ENCODE data around the gene COL12A1.

Gene COL12A1

DNA sequence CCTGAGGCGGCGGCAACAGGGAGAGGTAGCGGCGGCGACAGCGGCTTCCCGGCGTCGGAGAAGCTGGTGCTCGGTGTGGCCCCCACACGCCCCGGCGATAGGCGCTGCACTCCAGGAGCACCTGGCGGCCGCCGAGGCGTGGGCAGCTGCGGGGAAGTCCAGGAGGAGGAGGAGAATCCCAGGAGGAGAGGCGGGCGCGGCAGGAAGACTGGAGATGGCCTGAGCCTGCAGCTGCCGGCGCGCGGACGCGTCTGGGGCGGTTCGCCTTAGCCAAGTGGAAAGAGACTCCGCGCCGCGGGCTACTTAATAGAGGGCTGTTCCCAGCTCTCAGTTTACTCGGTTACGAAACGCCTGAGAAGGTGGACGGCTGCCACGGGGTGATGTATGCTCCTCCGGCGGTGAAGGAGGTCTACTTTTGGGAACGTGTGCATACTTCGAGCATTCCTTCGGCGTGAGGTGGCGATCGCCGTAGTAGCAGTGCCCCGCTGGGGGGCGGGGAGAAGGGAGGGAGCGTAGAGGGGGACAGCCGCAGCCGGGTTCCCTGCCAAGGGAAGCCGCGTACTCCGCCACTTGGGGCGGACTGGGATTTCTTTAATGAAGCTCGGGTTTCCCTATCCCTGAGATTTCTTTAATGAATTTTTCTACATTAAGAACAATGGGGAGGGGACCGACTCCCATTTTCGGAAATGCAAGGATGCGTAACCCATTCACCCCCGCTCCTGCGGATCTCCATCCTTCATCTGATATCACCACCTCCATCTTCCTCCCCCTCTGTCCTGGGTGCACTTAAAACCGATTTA lies at the start of gene COL12A1:
Gene COL12A1, minus strand, starts transcription at position 278 of the 800 bp plus-strand sequence. CDS start 3,261 bp downstream, outside the sequence.
- DNase-seq (ENCODE audit: low spot score): no peak

DNA sequence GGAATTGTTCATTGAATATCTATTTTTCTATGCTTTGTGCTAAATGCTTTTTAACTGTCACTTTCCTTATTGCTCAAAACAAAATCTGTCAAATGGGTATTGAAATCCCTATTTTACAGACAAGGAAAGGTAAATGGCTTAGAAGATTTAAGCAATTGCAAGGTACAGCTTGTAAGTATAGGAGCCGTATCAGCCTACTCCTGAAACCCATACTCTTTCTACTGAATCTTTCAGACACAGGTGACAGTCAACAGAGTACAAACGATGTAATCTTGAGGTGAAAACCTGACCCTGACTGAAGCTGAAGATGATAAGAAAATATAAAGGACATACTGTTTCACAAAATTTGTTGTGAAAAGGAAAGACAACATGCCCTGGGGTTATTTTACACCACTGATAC lies 44.7 kb upstream of the COL12A1 start:
- DNase-seq (ENCODE audit: low spot score): no peak

DNA sequence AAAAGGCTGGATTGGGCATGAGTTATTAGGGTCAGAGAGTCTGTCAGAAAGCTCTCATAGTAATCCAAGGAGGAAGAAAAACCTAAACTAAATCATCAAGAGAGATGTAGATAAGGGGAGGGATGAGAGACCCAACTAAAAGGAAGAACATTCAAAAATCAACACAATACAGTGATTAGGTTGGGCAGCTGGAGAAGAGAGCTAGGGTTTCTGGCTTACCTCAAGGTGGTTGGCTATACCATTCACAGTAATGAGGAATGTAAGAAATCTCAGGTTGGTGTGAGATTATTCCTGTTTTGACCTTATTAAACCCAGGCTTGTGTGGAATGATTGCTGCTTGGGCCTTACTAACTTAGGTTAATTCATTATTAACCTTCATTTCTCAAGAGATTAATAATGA lies 44.0 kb upstream of the COL12A1 start:
- DNase-seq (ENCODE audit: low spot score): no peak

DNA sequence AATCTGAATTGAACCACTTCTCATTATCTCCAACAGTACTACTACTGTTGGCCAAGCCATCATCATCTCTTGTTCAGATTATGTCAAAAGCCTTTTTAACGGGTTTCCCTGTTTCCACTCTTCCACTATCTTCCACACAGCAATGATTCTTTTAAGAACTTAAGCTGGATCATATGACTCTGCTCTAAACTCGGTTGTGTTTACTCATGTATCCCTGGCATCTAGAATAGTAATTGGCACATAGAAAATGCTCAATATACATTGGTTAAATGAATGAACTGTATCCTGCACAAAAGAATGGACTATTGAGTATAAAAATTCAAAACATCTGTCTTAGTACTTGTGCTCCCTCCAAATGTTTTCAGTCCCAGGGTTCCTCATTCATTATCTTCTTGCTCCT lies 40.5 kb upstream of the COL12A1 start:
- no peak for DNase-seq (ENCODE audit: low spot score)

DNA sequence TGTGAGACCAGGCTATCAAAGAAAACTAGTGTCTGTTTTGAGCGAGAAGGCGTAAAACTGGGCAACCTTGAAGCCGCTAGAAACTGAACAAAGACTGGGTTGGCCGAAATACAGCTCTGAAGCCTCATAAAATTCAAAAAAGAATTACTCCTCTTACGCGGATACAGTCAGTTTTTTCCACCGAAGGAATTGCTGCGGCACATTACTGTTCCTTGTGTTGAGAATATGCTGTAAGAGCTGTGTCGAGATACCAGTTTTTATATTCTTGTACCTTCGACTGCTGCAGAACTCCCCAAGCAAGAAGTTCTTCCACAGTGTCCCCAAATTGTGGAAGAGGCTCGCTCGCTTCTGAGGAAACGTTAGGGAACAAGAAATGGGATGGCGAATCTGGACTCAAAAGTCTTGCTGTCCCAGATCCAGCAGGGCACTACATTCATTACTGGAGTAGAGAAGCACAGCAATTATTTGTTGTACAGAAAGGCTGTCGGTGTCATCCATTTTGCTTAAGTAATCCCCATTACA lies 38.3 kb upstream of the COL12A1 start:
- DNase-seq (ENCODE audit: low spot score): peak; percentile 15

DNA sequence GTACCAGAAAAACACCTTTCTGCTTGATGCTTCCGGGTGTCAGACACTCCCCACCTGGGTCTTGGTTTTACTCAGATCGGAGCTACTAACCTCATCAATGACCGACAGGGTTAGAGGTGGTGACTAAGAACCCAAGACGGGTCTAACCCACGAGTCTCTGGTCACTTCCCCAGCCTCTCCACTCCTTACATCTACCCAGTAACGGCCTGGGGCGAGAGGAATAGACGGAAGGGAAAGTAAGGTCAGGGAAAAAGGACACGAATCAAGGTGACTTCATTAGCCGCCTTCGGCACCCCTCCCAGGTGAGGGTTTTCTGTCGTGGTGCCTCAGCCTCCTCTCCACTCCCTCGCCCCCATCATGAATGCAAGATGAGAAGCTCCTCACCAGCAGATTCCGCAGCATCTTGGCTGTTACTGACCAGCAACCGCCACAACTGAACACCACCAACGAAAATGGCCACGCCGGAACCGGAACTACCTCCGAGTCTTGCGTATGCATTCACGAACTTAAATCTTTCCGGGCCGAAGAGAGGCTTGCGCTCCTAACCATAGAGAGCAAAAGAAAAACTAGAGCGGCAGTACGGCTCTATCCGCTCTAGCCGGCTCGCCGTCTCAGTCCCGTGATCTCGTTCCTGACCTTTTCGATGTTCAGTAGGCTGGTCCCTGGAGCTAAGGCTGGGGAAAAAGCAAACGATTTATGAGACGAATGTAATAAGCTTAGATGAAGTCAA lies 37.6 kb upstream of the COL12A1 start, which contains the start of gene COX7A2:
Gene COX7A2, minus strand, starts transcription at position 469 of the 730 bp plus-strand sequence. Its CDS starts 67 bp downstream, at position 402.
- peak; percentile 98 for DNase-seq (ENCODE audit: low spot score)

DNA sequence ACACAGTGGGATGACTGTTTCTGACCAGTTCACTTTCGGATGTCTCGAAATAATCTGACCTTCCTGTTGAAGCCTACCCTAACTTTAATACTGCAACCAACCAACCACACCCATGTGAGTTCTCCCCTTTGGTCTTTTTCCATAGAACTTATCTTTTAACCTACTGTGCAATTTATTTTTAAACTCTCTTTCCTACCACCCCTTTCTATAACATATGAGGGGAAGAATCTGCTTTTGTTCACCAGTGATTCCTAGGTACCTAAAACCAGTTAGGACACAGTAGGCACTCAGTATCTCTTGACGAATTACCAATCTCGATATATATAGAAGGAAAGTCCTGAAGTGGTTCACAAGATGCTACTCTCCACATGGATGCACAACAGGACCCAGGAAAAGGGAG lies 30.8 kb upstream of the COL12A1 start:
- DNase-seq (ENCODE audit: low spot score): no peak

DNA sequence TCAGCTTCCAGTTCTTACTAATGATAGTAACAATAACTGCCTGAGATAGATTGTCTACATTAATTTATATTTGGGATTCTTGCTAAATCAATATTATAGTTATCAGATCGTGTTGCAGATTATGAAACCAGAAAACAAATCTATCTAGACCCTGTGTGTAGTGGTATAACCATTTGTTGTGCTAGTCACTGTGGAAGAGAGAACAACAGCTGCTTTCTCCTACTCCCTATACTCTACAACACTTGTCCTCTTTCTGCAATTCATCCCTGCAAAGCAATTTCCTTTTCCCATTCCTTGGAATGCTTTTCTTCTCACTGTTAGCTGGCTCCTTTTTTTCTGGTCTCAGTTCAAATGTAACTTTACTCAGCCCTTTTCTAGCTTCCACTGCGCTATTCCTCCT lies 29.4 kb upstream of the COL12A1 start:
- no peak for DNase-seq (ENCODE audit: low spot score)

DNA sequence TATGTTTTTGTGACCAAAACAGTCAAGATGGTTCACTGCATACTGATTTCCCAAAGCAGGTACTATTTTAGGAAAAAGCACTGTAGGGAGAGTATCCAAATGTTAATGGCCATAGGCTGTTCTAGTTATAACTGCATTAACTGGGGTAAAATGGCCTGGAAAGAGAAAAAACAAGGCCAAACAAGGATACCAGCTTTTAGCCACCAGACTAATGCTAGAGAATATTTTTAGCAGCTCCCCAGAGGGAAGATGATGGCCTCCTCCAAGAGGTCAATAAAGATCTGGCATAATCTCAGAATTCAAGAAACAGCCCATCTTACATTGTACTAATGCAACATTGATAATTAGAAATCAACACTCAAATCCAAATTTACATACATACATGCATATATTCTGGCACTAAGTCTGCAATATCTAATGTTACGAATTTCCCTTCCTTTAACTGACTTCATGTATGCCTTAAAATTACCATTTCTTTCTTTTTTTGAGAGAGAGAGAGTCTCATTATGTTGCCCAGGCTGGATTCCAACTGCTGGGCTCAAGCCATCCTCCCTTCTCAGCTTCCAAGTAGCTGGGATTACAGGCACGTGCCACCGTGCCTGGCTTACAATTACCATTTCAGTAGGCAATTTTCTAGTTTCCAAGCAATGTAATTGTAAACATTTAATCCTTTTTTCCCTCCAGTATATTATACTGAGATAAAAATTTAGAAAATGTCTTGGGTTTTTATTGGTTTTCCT lies 28.4 kb upstream of the COL12A1 start:
- no peak for DNase-seq (ENCODE audit: low spot score)

DNA sequence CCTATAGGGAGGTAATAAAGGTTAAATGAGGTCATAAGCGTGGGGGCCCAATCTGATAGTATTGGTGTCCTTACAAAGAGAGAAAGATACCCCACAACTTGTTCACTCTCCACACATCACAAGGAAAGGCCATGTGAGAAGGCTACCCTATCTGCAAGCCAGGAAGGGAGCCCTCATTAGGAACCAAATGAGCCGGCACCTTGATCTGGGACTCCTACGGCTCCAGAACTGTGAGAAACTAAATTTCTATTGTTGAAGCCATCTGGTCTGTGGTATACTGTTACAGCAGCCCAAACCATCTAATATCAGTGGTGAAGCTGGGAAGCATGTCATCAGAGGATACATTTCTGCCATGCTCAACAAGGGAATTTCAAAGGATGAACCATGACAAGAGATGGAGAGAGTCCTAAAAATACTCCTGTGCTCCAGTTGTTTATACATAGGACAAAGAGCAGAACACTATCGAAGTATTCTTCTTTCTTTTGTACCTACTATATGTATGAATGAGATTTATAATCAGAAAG lies 27.3 kb upstream of the COL12A1 start:
- no peak for DNase-seq (ENCODE audit: low spot score)

DNA sequence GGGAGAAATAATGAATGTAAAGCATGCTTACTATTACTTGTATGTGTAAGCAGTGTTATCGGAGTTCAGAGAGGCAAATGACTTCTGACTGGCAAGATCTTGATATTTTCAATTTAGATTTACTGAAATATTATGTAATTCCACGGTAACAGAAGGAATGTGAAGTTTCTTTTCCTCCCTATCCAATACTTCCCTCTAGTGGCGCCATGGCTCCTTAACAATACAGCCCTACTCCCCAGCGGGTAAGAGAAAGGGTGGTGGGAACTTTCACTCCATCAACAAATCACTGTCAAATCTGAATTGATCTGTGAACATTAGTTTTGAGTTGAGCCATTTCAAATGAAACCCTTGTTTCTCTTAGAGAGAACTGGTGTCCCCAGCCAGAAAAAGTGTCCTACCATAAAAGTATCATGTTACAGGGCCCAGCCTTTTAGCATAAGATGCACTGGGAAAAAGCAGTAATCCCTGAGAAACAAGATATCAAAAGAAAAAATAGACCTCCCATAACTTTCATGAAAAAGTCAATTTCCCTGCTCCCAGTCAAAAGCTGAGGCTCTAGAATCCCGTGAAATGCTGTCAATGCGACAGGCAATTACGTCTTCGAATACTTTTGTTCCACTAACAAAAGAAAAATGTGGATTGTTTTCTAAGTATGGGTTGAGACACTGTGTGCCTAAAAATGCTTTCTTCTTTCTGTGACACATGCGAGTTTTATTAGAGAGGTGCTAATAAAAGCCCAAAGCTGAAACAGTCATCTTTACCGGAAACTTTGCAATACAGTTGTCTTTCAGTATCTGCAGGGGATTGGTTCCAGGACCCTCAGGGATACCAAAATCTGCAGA lies 24.9 kb upstream of the COL12A1 start:
- peak; percentile 62 for DNase-seq (ENCODE audit: low spot score)

DNA sequence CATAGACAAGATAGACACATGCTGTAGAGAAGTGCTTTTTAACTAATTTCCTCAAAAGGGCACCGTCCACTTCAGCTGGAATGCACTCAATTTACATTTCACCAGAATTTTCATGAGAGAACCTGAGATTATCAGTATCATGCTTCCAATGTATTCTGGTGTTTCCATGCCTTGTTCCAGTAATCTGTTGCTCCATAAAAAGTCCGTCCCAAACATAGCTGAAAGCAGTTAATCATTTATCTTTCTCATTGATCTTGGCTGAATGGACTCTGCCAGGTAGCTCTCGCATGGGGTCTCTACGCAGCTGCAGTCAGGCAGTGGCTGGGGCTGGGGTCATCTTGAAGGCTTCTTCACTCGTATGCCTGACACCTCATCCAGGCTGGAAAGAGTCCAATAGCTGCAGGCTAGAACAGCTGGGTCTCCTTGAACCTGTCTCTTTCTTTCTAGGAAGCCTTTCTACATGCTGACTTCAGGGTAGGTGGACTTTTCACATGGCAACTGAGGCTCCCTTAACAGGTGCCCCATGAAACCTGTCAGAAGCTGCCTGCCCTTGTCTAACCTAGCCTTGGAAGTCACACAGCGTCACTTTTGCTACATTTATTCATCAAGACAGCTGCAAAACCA lies 18.6 kb upstream of the COL12A1 start:
- no peak for DNase-seq (ENCODE audit: low spot score)

DNA sequence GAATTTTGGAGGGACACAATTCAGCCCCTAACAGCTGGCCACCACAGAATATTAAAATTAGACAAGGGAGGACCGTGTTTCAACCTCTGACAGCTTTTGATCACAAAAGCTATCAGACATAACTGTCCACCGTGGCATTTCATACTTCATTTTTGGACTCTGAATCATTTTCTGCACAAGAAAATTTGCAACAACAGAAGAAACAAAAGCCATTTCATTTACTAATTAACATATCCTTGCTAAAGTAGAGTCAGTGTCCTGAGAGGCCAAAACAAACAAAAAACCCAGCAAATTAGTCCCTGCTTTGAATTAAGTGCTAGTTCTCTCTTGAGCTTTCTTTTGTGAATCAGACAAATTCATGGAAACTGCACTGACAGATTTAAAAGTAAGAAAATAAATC lies 17.6 kb upstream of the COL12A1 start:
- DNase-seq (ENCODE audit: low spot score): no peak

DNA sequence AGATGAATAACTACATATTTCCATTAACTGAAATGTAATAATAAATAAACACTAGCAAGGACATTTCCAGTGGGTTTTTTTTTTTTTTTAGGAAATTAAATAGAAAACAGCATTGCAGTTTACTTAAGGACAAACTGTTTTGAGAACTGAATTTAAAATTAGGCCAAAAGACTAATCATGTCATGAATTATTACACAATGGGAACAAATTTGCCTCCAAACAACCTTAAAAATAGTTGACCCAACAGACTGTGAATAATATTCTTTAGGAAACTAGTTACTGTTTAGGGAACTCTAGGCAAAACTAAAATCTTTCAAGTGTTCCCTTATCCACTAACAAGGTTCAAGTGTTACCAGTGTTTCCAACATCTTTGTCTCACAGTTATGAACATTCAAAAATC lies 16.4 kb upstream of the COL12A1 start:
- DNase-seq (ENCODE audit: low spot score): no peak

DNA sequence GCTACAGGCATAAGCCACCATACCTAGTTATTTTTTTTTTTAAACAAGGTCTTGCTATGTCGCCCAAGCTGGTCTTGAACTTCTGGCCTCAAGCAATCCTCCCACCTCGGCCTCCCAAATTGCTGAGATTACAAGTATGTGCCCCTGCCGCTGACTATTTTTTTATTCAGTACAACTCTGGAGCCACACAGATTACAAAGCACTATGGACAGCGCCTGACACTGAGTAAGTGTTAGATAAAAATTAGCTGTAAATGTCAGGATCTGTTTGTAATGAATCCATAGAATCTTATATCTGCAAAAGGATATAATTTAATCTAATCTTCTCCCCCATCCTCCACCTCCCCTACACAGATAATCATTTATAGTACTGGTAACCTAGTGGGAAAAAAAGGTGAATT lies 15.3 kb upstream of the COL12A1 start:
- no peak for DNase-seq (ENCODE audit: low spot score)

DNA sequence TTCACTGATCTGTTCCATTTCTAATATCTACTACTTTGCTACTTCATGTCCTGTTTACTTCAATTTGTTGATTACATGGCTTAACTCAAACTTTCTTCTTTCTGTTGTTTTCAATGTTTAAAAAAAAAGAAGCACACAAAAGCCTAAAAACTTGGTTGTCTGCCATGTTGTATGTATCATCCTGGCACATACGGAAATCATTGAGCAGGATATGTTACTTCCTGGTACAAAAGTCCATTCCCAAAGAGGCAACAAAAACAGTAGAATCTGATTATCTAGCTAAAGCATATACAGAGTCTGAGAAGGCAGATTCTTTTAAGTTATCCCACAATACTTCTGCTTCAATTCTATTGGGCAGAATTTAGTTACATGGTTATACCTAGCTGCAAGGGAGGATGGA lies 14.5 kb upstream of the COL12A1 start:
- no peak for DNase-seq (ENCODE audit: low spot score)

DNA sequence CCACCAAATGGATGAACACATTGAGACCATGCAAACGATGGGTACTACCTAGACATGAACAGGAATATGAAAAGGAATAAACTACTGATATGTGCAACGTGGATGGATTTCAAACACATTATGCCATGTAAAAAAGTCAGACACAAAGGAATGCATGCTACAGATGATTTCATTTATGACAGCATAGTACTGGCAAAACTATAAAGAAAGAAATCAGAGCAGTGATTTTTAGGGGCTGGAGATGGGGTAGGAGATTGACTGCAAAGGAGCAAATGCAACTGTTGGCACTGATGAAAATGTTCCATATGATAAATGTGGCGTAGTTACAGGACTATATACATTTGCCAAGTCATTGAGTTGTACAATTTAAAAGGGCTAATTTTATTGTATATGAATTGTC lies 13.4 kb upstream of the COL12A1 start:
- DNase-seq (ENCODE audit: low spot score): no peak

DNA sequence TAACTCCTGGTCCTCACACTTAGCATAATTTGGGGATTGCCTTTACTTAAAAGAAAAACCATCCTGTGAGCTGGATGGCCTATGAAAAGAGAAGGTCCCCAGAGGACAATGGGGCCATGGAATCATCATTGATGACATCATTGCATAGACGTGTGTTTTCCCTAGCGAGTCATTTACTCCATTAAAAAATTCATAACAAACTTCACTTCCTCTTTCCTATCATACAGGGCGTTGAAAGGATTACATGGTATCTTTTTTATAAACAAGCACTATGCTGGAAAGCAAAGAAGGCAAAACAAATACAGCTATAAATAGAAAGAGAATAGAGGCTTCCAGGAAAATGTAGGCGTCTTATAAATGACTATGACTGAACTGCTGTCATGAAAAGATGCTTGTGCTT lies 11.3 kb upstream of the COL12A1 start:
- DNase-seq (ENCODE audit: low spot score): peak; percentile 45

DNA sequence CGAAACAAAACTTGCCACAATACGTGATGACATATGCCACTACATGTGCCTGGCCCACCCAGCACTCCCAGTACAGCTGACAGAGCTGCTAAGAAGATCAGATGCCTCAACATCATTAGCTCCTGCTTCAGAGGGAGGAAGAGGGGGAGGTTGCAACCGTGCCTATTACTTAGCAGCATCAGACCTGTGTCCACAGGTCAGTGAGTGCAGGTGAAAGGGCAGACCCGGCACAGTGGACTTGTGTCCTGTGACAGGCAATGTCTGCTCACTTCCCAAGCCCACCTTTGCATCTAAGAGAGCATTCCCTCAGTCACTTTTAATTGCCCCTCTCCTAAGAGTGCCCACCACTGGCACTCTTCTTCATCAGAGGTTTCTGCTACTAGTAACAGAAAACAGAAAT lies 9.4 kb upstream of the COL12A1 start:
- no peak for DNase-seq (ENCODE audit: low spot score)

DNA sequence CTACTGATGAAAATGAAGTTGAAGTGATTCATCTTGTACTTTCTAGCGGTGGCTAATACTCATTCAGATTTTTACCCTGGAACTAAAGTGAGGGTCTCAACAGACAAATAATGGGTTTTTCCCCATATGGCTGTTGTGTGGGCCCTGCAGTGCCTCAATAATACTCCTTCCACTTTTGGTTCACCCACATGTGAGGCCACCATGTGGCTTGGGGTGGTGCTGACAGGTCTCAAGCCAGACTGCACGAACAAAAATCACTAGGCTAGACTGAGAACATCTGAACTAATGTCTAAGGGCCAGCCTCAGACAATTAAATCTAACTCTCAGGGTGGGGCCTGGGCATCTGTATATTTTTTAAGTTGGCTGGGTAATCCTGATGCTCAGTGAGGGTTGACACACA lies 7.9 kb upstream of the COL12A1 start:
- no peak for DNase-seq (ENCODE audit: low spot score)

DNA sequence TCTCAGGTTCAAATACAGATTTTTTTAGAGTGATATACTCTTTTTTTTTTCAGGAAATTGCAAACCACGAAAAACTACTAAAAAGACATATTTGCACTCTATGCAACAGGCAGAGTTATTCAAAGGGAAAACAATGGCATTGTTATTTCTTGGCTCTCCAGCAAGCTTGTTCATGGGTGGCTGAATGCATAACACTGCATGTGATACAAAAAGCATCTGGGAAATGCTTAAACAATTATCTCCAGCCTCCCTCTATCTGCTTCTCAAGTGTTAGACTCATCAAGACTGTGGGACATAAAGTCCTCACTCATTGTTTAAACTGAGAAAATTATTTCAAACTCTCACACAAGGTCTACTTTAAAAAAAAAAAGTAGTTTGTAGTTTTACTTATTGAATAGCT lies 7.3 kb upstream of the COL12A1 start:
- DNase-seq (ENCODE audit: low spot score): no peak

Data from RKO (cell line).